ENCODE measurements around the gene GGT1. TPM values are rescaled to one million over a fixed set of nuclear protein-coding genes. Genes with fewer than 3 reads are reported as not detected.

GGT1 gene
- total and polyA plus RNA-seq, 2 donors from 2014 or later, result 153 to 169 TPM

DNA sequence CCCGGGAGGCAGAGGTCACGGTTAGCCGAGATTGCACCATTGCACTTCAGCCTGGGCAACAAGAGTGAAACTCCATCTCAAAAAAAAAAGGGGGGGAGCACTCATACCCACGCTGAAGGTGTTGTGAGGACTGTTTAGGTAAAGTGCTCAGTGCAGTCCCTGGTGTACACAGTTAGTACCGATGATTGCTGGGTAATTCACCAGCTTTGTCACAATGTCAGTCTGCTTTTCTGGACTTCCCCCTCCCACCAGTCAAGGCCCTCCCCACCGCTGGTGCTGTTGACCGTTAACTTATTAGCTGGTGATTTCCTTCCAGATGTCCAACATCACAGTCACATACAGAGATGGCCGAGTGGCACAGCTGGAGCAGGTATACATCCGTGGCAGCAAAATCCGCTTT lies 35.3 kb upstream of the GGT1 start:
- no peak for FAIRE-seq
- no peak overlapping the region for H3K9ac ChIP-seq (ENCODE audit: low read length in 3 of 3)
- H3K36me3 ChIP-seq (ENCODE audit: control insufficient read depth in 2 of 3, insufficient read depth in 3 of 3, low read length in 3 of 3), result peaks cover 9 to 33% (median 18%) of the 10 kb centered on the region in 3 donors
- H3K9me3 ChIP-seq (ENCODE audit: control insufficient read depth in 2 of 3, insufficient read depth in 1 of 3, low read length in 3 of 3), result no peaks in the 10 kb centered on the region
- no peak for TF ChIP-seq CTCF (IDR thresholded peaks at IDR 0.05; ENCODE audit: borderline replicate concordance, extremely low read depth, insufficient read depth)
- intact Hi-C loops (cut with DNase I), result no loop called here
- peaks cover 0 to 22% (median 19%) of the 10 kb centered on the region in 3 donors for H3K4me1 ChIP-seq (ENCODE audit: control insufficient read depth in 2 of 3, insufficient read depth in 2 of 3, low read depth in 1 of 3, low read length in 3 of 3)
- no peak overlapping the region for H3K27ac ChIP-seq (ENCODE audit: low read depth in 2 of 2, low read length in 2 of 2)
- H3K27me3 ChIP-seq (ENCODE audit: control insufficient read depth, insufficient read depth, low read length), result no peaks in the 10 kb centered on the region
- DNase-seq, result no peak
- H3K4me3 ChIP-seq (ENCODE audit: low read length in 3 of 3), result no peak overlapping the region

DNA sequence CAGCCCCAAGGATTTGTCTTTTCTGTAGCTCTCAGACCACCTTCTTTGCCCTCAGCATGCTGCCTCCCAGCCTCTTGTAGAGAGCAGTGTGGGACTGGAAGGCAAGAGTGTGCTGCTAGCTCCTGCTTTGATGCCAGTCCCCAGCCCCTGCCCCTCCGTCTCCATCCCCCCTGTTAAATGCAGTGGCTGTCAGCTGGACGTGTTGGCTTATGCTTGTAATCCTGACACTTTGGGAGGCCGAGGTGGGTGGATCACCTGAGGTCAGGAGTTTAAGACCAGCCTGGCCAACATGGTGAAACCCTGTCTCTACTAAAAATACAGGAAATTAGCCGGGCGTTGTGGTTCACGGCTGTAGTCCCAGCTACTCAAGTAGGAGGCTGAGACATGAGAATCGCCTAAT lies 31.7 kb upstream of the GGT1 start:
- H3K4me3 ChIP-seq (ENCODE audit: low read length in 3 of 3), result no peak overlapping the region
- no peak for TF ChIP-seq CTCF (IDR thresholded peaks at IDR 0.05; ENCODE audit: borderline replicate concordance, extremely low read depth, insufficient read depth)
- H3K9ac ChIP-seq (ENCODE audit: low read length in 3 of 3), result no peak overlapping the region
- H3K36me3 ChIP-seq (ENCODE audit: control insufficient read depth in 2 of 3, insufficient read depth in 3 of 3, low read length in 3 of 3), result peaks cover 13 to 49% (median 22%) of the 10 kb centered on the region in 3 donors
- FAIRE-seq (no peak), DNase-seq (no peak)
- H3K27me3 ChIP-seq (ENCODE audit: control insufficient read depth, insufficient read depth, low read length), result no peaks in the 10 kb centered on the region
- H3K9me3 ChIP-seq (ENCODE audit: control insufficient read depth in 2 of 3, insufficient read depth in 1 of 3, low read length in 3 of 3), result no peaks in the 10 kb centered on the region
- intact Hi-C loops (cut with DNase I), result no loop called here
- no peak overlapping the region for H3K27ac ChIP-seq (ENCODE audit: low read depth in 2 of 2, low read length in 2 of 2)
- peaks cover 0 to 7% (median 6%) of the 10 kb centered on the region in 3 donors for H3K4me1 ChIP-seq (ENCODE audit: control insufficient read depth in 2 of 3, insufficient read depth in 2 of 3, low read depth in 1 of 3, low read length in 3 of 3)

DNA sequence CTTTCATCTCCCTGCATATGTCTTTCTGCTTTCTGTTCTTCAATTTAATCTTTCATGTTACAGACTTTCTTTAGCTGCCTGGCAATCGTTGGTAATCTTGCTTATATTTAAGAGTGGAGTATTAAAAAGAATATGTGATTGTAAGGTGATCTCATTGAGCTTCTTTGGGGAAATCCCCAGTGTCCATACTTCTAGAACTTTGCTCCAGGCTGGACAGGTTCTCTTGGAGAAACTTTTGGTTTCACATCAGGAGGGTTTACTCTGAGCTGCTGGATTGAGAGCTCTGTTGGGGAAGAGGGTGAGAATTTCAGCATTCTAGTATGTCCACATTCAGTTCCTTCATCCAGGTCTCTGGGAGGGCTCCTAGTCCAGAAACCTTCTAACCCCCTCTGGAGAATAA lies 26.2 kb upstream of the GGT1 start:
- peaks cover 4 to 10% (median 7%) of the 10 kb centered on the region in 3 donors for H3K4me1 ChIP-seq (ENCODE audit: control insufficient read depth in 2 of 3, insufficient read depth in 2 of 3, low read depth in 1 of 3, low read length in 3 of 3)
- TF ChIP-seq CTCF (IDR thresholded peaks at IDR 0.05; ENCODE audit: borderline replicate concordance, extremely low read depth, insufficient read depth), result no peak
- no peak overlapping the region for H3K4me3 ChIP-seq (ENCODE audit: low read length in 3 of 3)
- intact Hi-C loops (cut with DNase I), result no loop called here
- H3K27ac ChIP-seq (ENCODE audit: low read depth in 2 of 2, low read length in 2 of 2), result no peak overlapping the region
- no peak for FAIRE-seq
- H3K36me3 ChIP-seq (ENCODE audit: control insufficient read depth in 2 of 3, insufficient read depth in 3 of 3, low read length in 3 of 3), result peaks cover 6 to 27% (median 11%) of the 10 kb centered on the region in 3 donors
- no peaks in the 10 kb centered on the region for H3K27me3 ChIP-seq (ENCODE audit: control insufficient read depth, insufficient read depth, low read length)
- no peak for DNase-seq
- H3K9me3 ChIP-seq (ENCODE audit: control insufficient read depth in 2 of 3, insufficient read depth in 1 of 3, low read length in 3 of 3), result no peaks in the 10 kb centered on the region
- no peak overlapping the region for H3K9ac ChIP-seq (ENCODE audit: low read length in 3 of 3)
